Activated CD4-positive, alpha-beta T cell treated with anti-CD3 and anti-CD28 coated beads, Interleukin-10, Interleukin-2, amounts not matched to agents 100 ng/mL and 50 ng/mL, durations not matched to agents 16 hours and 8 hours (primary cell): ENCODE results near the gene CNKSR3.

Source experiments
- DNase-seq: peaks from one replicate; pipeline ENCODE4 v3.0.0-alpha.2; 2020

The CNKSR3 gene

DNA sequence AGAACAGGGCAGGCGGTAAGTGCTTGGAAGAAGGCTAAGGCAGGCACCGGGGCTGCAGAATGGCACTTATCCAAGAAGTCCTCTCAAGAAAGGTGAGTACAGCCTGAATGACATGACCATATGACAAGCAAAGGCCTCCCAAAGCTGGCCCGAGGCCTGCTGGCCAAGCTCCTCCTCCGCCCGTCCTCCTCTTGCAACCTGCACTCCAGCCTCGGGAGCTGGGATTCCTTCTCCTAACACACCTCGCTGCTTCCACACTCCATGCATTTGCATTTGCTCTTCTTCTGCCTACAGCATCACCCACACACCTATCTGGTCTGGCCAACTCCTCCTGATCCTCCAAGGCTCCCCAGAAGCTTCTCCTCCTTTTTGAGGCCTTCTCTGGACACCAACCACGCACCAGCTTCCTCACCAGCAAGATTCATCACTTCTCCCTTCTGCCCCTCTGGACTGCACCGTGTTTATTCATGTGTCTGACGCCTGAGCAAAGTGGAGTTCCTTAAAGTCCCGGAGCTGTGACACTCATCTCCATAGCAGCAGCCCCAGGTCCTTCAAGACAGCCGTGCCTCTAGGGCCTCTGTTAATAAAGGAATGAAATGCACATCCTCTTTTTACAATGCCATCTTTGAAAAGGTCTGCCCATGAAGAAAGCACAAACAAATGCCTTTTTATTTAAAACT lies 32.3 kb downstream of the CNKSR3 start:
- no peak for DNase-seq

DNA sequence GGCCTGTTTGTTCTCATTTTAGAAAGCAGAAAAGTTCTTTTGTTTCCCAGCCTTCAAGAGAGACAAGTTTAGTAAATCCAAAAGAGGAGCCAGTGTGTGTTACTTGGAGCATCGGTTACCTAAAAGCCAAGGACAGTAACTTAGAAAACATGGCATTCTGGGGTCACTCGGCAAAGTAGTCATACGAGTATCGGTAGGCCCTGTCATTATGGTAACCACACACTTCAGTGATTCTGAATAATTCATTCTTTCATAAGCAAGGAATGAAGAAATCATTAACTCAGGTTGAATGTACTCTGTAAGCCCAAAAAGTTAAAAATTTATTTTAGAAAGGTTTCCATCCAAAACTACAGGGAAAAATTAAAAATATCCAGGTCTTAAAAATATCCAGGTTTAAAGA lies 34.0 kb downstream of the CNKSR3 start:
- DNase-seq, result no peak

DNA sequence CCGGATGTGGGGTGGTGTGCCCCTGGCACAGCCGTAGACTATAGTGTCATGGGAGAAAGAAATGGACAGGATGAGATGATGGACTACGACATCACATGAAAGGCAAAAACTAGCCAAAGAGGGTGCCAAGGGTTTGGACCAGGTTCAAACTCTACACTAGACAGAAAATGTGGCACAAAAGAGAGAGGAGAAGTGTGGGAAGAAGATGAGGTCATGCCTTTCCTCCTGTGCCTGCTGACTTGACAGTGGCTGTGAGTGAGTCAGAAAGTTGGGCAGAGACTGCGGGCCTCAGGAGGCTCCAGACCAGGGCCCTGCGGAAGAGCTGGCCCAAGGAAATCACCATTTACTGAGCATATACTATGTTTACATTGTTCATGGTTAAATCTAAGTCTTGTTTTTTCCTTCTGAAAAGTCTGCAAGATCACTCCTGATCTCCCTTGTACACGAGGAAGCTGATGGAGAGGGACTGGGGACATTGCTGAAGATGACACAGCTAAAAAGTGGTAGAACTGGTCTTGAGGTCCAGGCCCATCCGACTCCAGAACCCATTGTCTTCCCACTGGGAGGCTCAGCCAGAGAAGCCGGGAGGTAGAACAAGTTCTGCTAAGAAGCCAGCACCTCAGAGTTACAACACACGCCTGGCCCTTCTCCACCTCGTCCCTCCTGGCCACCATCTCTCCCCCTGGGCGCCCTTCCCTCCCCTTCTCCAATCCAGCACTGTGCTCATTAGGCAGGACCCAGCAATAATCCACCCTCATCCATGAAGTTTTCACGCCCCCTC lies 35.6 kb downstream of the CNKSR3 start:
- DNase-seq, result no peak

DNA sequence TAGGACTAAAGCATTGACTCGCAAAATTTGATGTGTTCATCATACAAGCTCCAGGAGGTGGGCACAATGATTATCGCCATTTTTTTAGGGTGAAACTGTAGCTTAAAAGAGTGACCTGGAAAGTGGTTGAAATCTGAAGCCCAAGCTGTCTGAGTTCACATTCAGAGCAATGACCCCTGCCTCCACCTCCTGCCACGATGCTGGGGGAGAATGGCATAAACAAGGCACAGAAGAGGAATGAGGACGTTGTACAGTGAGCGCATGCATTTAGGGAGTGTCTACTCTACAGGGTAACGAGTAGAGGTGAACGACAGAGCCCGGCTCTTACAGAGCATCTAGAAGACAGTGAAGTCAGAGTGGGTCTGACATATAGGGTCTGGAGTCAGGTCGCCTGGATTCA lies 37.2 kb downstream of the CNKSR3 start:
- DNase-seq, result no peak

DNA sequence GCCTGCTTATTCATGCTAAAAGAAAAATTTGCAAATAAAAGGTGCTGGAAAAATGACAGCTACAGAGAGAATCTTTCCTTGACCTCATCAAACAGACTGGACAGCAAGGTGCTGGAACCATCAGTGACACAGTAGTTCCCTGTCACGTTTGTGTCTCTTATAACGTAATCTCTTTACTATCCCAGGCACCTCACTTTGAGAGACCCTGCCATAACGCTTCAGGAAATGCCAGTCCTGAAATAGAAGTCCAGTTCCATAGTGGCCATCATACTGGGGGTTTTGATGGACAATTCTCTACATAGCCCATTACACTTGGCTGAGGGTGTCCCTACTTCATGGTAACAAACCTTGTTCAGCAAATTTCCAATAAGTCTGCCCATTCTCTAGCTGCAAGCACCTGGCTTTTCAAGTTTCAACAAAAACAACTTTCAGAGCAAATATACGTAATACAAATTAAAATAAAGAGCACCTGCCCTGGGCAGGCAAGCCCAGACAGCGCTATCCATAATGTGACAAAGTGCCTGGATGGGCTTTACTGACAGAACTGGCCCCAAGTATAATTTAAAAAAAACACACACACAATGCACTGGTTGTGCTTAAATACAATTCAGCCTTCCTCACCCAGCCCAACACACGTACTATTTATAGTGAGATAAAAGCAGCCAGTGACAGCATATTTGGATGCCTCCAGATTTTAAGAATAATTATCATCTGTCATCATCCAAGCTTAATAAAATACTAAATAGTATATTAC lies 38.7 kb downstream of the CNKSR3 start:
- no peak for DNase-seq

DNA sequence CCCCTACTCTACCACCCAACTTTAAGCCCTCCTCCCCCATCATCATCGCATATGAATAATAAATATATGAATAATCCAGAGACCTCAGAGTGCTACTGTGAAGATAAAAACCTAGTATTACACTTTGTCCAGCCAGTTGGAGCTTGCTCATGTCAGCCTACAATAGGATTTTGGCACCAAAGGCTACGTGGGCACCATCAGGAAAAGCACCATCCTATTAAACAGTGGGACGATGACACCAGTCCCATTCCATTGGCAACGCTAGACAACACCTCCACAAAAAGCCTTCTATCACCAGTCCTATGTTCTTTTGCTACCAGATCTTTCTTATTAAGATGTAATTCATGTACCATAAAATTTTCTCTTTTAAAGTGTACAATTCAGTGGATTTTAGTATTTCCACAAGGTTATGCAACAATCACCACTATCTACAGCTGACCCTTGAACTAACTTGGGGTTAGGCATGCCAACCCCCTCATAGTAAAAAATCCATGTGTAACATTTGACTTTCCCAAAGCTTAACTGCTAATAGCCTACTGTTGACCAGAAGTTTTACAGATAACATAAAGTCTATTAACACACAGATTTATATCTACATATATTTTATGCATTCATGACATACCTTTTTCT lies 41.1 kb downstream of the CNKSR3 start:
- DNase-seq, result no peak

DNA sequence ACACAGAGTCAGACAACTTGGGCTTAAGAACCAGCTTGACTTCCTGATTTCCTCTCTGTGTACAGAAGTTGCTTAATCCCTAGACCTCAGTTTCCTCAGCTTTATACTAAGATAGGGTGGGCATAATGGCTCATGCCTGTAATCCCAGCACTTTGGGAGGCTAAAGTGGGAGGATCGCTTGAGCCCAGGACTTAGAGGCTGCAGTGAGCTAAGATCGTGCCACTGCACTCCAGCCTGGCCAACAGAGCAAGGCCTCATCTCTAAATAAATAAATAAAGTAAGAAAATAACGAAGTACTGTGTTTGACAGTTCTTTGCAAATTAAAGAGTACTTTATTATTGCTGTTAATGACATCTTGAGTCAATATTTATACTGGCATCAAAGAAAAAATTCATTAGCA lies 41.7 kb downstream of the CNKSR3 start:
- no peak for DNase-seq

DNA sequence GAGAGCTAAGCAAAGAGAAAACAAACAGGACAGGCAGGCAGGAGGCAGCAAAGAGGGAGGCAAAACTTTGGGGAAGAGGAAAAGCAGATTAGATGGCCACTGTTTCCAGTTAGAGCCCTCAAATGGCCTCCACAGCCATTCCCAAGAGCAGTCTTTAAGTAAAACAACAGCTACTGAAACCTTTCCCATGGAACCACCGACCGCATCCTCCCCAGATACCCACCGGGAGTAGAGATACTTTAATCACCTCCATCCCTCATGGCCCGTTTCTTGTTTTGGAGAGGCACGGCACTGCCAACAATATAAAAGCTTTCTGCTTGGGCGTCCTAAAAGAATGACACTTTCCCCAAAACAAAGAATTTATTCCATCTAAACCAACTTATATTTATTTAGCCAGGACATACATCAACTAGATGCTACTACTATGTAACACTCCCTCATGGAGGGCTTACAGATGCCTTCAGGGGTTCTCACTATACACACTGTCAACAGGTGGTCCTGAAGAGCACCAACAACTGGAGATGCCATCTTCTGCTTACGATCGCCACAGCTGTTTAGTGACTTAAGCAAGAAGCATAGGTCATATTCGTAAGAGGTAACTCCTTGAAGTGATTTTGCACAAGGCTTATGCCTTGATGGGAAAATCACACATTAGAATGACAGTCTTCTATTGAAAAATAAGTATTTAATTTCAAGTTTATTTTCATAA lies 43.4 kb downstream of the CNKSR3 start:
- DNase-seq, result no peak

DNA sequence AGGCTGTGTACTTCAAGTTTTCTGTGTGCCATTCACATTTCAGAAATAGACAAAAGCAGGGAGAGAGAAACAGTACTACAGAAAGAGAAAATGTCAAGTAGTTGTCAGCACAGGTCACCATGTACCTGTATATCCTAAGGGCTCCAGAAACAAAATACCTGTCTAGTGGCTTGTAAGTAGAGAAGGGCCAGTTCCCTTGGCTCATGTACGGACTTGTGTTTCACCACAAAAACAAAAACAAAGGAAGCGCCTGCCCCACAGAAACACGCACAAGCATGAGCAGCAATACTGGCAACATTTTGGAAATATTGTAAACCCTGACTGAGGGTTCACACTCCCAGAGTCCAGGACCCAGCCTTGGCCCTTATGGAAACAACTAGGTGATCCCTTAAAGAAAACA lies 44.3 kb downstream of the CNKSR3 start:
- DNase-seq, result no peak

DNA sequence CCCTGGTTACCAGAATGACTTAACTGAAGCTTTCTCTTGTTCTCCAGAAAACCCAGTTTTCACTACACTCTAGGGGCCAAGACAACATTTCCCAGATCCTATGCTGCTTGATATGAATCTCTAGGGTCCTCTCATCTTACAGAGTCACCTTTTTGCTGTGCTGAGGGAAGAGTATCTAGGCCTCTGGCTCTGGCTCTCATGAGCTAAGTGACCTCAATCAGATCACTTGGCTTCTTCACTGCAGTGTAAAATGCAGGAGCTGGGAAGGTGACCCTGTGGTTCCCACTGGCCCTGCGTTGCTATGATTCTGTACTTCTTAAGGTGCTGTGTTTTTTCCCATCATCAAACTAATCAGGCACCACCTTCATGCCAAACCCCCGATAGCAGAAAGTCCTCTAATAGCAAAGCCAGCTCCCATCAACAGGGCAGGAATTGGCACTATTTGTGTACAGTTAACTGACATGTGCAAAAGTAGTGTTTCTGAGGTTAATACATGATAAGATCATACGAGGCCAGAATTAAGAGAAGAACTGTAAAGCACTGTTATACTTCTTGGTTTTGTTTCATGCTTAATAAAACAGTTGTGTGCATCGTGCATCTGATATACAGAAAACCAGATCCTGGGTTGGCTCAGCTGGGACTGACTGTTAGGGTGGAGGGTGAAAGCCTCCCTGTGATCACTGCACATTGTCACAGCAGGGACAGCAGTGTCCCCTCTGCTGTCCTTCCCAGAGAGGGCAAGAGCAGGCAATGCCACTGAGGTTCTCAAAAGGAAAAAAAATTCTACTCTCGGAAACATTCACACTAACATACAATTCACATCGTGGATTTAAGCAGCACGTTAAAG lies 46.7 kb downstream of the CNKSR3 start:
- no peak for DNase-seq

DNA sequence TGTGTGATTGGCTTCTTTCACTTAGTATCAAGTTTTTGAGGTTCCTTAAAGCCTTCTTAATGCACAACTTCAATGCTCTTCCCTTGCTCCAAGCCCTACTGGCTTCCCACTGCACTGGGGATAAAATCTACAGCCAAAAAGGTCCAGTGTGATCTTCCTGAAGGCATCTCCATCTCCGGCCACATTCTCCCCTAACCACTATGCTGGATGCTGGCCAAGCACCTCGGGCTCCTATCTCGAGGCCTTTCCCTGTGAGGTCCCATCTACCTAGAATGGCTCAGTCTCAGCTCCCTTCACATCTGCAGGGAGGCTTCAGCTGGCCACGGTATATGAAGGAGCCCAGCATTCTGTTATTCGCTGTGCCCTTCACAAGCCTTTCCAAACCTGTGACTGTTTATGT lies 48.1 kb downstream of the CNKSR3 start:
- no peak for DNase-seq

DNA sequence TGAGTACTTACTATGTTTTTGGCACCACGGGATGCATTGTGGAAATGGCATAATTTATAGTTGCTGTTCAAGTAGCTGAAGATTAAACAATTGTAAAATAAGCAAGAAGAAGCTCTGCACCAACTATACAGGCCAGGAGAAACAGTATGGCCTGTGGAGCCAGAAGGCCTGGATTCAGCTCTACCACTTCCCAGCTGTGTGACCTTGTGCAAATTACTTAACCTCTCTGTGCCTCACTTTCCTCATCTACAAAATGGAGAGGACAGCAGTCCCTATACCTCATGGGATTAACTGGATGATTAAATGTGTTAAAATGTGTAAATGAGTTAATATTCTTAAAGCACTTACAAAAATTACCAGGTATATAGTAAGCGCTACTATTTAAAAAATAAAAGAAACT lies 49.1 kb downstream of the CNKSR3 start:
- DNase-seq, result no peak

DNA sequence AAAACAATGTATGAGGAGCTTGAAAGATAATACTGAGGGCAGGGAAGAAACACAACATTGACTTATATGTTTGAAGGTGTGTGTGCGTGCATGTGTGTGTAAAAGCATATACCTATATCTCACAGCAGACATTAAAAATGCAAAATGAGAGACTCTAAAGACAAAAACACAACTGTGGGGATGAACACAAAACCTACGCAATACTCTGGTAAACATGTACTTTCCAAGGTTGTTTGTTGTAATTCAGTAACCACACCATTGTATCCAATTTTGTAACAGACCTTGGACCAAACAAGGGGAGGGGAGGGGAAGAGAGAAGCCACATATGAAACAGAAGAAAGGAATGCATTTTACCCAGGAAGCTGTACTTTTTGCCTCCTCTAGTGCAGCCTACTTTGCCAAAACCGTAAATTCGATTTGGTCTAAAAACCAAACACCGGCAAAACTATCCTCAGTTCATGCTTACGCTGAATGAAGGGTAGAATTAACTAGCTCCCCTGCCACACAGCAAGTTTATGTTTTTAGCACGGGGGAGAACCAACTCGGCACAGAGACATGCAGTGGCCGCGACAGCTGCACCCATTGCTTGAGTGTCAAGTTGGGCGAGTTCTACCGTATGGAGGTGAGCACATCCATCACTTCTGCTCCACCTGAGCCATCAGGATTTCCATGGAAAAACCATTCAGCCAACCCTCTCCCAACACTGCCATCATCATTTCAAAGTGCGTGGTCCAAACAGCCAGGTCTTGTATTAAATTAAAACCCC lies 50.0 kb downstream of the CNKSR3 start:
- DNase-seq, result no peak

DNA sequence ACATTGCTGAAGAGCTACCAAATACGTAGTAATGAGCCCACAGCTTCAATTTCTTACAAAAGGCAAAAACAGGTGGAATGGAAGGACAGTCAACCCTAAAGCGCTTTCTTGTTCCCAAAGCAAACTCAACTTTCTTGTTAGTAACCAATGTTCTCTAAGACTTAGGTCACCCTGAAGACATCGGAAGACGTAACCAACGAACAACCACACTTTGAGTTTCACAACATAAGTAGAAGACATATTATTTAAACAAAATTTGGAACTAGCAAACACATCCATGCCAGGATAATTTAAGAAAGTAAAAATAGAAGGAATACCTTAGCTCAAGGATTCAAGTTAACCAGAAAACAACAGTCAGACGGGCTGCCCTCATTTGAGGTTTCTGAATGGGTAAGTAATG lies 51.0 kb downstream of the CNKSR3 start:
- no peak for DNase-seq

DNA sequence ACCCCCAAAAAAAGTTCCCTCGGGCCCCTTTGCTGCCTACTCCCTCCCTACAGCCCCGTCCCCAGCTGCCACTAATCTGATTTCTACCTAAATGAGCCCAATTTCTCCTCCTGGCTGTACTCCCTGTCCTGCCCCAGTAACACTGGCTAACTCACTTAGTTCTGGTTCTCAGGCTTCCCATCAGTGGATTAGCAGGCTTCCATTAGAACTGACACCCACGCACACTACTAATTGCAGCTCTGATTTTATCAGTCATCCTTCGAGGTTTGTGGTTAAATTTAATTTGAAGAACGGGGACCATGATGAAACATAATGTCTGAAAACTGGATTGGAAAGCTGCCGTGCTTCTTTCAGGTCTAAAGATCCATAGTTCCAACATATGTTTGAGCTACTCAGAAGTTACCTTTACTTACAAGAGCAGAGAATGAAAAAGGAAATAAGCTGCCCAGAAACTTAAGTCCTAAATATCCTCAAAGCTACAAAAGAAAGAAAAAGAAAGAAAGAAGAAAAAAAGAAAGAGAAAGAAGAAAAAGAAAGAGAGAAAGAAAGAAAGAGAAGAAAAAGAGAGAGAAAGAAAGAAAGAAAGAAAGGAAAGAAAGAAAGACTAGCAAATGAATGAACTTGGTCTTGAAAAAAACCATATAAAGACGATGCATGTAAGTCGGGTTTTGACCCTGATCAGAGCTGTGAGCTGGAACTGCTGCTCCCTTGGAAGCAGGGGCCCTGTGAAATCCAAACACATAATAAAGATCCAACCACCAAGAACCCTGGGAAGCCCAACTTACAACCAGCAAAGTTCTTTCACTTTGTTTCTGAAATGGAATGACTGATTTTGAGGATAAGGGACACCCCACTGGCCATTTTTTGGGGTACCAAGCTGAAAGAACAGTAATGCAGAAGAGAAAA lies 51.7 kb downstream of the CNKSR3 start:
- no peak for DNase-seq

DNA sequence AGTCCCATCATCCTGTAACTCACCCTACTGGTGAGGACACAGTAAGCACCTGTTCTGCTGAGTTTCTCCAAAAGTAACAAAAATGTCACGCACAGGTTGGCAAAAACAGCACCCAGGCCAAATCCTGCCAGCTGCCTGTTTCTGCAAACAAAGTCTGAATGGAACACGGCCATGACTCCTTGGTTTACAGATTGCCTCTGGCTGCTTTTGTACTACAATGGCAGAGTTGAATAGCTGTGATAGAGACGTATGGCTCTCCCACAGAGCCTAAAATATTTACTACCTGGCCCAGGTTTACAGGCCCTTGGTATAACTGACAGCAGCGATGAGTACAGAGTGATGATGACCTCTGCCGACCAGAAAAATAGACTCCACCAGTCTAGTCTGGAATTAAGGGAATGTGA lies 52.6 kb downstream of the CNKSR3 start:
- no peak for DNase-seq

DNA sequence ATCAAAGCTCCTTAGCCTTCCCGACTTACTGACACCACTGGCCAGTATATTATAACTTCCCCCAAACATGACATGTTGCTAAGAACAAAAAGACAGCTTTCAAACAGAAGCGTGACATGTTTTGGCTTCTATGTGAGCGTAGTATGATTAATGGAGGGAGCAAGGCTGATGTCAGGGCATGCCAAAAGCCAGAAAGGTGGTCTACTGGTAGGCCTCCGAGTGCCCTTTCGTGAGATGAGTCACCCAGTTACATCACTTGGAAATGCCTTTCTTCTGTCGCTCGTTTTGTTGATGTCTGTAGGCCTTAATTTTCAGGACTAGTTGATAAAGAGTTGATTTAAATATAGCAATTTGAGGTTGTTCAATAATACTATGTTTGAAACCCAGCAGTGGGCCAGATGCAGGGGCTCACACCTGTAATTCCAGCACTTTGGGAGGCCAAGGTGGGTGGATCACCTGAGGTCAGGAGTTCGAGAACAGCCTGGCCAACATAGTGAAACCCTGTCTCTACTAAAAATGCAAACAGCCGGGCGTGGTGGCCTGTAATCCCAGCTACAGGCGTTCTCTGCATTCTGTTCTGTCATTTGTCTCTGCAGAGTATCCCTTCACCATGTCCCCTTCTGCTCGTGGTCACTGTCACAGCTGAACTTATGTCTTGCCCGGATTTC lies 53.3 kb downstream of the CNKSR3 start:
- no peak for DNase-seq

DNA sequence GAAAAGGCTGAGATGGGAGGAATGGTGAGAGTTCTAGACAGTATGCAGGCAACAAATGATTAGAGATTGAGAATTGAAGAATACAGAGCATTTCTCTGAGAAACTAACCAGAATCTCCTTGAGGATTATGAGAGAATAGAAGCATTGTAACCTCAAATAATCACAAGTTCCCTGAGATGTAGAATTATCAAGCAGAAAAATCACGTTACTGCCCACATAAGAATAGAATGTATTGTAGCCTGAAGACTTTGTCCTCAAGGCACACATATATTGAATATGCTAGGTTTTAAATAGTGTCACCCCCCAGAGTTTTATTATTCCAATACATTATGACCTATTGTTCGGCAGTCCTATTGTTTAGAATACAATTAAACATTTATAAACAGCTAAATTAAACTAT lies 57.2 kb downstream of the CNKSR3 start:
- DNase-seq, result no peak

DNA sequence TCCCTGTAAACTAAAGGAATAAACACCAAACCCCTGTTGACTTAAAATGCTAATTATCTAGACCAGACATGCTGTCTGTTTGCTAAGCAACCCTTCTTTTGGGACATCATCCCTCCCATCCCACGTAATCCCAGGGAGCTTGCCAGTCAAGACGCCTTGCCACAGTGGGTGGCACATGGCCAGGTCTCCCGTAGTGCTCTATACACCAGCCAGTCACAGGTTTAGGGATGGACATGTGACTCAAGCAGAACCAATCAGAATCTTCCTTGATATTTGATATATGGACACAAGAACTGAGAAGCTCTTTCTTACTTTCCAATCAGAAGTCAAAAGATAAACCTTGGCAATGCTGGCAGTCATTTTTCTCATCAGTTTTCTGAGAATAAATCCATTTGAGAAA lies 60.0 kb downstream of the CNKSR3 start:
- no peak for DNase-seq
